Fibroblast of skin of left biceps (primary cell): ENCODE measurements around the gene SLC22A1.

Experiments used
- DNase-seq, 2 experiments: peaks; one replicate each; pipeline ENCODE4 v3.0.0-alpha.2; 2013; ENCODE audit warnings: low read depth in 2 of 2

SLC22A1 gene

DNA sequence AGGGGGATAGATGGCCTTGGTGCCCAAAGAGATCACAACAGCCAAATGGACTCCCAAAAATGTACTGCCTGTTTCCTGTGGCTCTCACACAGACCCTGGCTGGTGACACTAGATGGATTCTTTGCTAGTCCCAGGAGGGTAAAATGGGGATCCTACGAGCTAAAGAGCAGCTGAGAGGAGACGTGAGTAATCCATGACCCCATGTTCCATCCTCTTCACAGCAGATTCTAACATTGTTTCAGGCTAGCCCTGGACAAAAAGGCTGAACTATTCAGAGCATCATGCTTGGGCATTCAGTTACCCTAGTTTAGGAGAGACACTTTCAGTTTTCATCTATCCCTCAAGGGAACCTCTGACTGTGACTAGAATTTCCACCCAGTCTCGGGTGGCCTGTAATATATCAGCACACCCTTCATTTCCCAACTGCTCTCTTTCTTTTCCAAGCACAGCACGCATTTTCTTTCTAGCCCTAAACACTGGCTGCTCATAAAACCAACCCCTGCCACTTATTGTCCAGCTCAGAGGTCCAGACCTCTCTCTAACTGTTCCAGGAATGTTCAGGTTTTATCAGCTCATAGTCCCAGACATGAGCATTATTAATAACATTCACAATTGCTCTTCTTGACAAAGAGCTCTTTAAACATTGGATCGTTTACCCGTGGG, 48.5 kb downstream of the SLC22A1 start:
- no peak for DNase-seq

DNA sequence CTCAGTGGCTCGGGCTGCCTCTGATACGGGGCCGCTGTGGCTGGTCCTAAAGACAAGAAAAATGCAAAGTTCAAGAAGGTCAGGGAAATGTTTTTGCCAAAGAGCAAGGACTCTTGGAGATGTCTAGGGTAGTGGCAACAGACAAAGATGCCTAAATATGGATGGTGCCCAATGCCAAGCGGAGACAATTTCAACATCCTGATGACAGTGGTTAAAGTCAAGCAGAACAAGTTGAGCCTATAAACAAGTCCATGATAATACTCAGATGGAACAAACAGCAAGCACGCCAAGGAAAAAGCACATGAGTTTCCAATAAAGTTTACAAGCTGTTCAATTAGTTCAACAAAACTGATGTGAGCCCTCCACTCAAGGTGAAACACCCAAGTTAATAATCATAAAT, 51.1 kb downstream of the SLC22A1 start:
- no peak for DNase-seq

DNA sequence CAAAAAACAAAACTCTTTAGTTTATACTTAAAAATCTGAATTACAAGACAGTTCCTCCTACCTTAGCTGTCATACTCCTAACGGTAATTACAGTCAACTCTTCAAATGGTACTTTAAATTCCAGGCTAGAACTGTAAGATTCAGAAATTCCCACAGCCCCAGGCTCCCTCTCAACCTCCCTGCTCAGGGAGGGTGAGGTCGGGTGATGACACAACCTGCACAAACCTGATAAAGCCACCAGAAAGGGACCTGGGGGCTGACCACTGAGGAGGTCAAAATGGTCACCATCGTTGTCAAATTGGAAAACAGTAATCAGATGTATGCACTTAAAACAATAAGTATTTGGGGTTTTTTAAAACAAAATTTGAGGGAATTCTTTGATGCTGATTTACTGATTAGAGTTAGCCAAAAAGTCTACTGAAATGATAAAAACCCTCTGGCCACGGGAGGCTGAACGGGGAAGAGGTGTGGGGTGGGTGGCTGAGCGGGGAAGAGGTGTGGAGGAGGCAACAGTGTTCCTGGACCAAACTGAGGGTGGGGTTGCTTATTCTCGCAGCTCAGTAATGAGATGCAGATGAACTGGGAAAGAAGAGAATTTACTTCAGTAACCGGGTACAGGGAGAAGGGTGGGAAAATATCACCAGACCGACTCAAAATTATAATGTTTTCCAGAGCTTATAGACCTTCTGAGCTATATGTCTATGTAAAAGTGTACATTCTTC, 52.4 kb downstream of the SLC22A1 start:
- DNase-seq, result no peak

DNA sequence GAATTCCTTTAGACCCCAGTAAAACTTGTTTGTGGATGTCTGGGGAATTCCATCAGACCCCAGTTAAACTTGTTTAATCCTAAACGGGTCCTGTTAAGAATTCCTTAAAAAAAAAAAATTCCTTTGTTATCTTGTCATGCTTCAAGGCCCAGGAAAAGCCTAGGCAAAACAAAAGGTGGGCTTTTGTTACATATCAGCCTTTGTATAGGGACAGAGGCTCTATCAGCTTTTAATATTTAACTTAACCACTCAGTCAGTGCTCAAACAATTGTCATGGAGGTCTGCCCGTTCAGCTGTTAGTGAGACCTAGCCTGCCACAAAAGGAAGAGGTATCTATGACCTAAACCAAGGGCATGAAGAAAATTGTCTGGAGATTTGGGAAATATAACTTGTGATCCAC, 53.1 kb downstream of the SLC22A1 start:
- DNase-seq, result no peak

DNA sequence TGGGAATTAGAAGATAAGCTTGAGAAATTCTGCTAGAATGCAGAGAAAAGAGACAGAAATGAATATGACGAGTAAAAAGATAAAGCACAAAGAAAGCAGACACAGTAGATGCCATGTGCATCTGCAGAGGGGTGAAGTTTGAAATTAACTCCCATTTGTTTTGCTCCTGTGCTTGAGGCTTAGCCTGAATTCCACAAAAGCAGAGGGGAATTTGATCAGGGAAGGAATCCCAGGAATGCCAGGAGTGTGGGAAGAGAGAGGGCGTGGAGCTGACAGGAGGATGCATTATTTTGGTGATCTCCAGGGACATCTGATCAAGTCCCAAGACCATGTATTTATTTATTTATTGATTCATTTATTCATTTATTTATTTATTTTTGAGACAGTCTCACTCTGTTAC, 55.6 kb downstream of the SLC22A1 start:
- no peak for DNase-seq

DNA sequence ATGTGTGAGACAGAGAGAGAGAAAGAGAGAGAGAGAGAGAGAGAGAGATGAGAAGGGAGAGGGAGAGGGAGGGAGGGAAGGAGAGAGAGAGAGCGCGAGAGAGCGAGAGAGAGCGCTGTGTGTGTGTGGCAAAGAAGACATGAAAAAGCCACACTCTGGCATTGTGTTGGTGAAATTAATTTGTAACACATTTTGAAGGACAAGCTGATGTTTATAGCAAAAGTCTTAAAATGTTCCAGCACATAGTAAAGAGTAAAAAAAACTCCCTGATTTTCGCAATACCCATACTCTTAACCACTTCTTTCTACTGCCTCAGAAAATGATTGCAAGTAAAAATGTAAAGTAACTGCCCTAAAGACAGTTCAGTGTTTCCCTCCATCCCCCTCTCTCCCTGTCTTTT, 56.7 kb downstream of the SLC22A1 start:
- no peak for DNase-seq

DNA sequence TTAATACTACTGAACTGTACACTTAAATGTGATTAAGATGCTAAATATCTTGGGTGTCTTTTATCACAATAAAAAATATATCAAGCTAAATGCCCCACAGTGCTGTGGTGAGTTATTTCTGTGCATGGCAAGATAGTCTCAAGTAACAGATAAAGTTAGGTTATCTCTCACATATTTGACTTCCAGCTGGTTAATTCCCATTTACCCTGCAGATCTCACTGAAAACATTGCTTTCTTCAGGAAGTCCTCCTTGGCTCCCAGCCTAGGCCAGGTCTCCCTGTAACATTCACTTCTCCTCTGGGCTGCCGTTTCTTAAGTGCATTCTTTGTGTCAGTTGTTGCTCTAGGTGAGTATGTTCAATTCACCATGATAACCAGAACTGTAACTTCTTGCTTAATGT, 59.1 kb downstream of the SLC22A1 start:
- DNase-seq, result no peak

DNA sequence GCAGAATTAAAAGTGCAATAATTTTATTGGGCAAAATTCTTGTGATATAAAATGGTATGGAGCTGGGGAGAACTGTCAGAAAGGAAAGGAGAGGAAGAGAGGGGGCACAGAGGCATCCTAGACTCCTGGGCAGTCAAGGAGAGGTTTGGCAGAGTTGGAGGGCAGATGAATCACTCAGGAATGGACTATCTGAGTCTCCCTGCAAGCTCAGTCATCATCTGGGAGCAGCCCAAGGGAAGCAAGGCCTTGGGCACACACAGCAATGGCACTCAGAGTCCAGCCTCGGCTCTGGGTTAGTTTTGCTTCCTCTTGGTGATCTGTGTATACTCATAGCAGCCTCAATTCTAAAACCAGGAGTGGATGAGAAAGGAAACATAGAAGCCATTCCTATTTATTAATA, 67.2 kb downstream of the SLC22A1 start:
- DNase-seq, result no peak

DNA sequence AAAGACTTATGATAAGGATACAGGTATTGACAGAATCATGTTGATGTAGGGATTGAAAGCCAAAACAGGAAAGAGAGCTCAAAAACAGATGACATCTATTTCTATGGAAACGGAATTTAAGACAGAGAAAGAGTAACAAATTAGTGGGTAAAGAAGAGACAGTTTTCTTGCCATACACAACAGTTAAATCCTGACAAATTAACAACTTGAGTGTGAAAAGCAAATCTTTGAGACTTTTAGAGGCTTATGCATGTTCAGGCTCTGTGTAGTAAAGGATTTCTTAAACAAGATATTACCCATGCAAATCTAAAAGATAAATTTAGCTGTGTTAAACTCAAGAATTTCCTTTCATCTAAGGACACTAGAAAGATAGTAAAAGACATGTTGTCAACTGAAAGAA, 68.5 kb downstream of the SLC22A1 start:
- no peak for DNase-seq

DNA sequence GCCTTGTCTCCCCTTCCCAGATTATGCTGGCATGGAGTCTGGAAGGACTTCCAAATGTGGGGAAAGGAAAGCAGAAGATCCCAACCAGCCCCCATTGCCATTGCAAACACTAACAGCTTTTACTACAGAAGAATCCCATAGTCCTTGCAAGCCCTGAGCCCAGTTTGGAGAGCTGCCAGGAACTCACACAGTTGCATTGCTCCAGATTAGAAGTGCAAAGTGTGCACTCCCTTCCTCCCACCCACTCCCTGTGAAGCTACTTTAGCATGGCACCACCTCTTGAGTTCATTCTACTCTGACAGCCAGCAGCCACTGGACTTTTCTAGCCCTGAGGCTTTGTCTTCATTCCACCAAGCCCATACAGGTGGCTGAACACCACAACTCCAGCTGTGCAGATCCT, 69.4 kb downstream of the SLC22A1 start:
- DNase-seq, result no peak

DNA sequence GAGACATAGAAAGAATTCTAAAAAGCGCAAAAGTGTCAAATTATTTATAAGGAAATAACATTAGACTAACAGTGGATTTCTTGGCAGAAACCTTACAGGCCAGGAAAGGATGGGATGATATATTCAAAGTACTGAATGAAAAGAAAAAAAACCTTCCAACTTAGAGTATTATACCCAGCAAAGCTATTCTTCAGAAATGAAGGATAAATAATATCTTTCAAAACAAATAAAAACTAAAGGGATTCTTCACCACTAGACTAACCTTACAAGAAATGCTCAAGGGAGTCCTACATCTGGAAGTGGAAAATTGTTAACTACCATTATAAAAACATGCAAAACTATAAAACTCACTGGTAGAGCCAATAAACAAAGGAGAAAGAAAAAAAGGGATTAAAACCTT, 71.2 kb downstream of the SLC22A1 start:
- no peak for DNase-seq

DNA sequence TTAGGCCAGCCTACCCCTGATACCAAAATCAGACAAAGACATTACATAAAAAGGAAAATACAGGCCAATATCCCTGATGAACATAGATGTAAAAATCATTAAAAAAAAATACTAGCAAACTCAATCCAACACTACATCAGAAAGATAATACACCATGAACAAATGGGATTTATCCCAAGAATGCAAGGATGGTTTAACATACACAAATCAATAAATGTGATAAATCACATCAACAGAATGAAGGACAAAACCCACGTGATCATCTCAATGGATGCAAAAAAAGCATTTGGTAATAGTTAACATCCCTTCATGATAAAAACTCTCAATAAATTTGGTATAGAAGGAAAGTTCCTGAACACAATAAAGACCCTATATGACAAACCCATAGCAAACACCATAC, 73.2 kb downstream of the SLC22A1 start:
- DNase-seq, result no peak

DNA sequence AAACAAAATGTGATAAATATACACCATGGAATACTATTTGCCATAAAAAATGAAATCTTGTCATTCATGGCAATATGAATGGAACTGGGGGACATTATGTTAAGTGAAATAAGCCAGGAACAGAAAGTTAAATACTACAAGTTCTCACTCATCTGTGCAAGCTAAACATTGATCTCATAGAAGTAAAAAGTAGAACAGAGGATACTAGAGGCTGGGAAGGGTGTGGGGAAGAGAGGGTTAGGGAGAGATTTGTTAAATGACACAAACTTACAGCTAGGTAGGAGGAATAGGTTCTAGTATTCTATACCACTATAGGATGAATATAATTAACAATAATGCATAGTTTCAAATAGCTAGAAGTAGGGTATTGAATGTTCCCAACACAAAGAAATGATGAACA, 76.0 kb downstream of the SLC22A1 start:
- no peak for DNase-seq

DNA sequence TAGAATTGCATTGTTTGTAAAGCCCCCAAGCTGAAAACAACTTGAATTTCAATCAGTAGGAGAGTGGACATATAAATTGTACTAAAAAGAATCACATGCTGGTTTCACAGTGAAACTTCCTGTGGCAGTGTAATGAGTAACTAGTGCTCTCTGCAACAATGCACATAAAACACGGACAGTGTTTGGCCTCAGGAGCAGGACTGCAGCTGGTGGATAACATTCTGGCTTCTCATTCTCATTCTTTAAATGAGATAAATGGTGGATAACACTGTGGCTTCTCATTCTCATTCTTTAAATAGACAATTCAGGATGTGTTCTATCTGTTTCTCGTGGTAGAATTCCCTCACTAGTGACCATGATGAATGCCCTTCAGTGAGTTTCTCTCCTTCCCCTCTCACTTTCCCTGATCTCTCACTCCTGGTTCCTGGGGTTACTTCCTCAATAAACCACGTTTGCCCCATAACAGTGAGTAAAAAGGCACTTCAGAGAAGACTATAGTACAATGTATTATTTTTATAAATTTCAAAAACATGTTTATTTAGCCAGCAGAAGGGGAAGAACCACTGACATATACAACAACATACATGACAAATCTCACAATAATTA, 77.1 kb downstream of the SLC22A1 start:
- no peak for DNase-seq

DNA sequence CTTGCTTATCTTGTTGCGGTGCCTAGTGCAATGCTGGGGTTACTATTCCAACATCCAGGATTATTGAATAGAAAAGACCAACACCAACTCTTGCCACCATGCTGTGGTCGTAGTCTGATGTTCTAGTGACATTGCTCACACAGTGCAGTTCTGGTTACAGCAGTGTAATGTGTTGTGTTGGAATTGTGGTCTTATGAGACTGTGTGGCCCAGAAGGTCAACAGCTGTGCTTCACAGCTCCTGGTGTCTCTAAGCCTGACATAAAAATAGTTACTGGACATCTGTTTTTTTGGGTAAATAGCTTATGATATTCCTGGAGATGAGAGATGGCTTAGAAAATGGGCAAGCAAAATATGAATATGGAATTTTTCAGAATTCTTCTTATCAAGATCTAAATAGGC, 79.4 kb downstream of the SLC22A1 start:
- no peak for DNase-seq

DNA sequence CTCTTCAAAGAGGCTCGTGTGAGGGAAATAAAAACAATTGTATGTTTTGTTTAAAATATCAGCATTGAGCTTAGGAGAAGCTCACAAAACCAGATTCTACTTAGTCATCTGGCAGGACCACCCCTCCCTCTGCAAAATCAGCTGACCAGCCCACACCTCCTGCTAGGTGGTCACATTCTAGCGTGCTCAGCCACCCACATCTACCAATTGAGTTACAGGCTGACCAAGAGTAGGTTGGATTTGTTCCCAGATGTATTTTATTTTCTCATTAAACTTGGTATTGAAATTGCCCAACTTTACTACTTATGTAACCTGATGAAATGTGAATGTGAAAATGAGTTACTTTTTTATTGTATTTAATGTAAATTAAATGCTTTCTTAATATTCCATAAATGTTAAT, 80.8 kb downstream of the SLC22A1 start:
- no peak for DNase-seq

DNA sequence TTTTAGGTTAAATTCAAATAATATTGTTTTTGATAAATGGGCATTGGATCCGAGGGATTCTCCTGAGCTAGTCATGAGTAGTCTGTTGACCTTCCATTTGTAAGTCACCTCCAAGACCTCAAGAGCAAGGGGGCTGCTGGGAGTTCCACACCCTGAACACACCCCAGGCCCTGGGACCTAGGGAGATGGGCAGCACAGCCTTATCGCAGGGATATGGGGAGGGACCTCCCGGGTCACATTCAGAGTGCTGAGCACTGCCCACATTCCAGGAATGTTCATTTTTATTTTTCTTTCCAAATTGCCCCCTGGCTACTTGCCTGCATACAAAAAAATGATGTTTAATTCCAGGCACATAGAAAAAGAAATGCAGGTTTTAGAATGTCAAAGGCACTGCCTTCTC, 81.5 kb downstream of the SLC22A1 start:
- no peak for DNase-seq

DNA sequence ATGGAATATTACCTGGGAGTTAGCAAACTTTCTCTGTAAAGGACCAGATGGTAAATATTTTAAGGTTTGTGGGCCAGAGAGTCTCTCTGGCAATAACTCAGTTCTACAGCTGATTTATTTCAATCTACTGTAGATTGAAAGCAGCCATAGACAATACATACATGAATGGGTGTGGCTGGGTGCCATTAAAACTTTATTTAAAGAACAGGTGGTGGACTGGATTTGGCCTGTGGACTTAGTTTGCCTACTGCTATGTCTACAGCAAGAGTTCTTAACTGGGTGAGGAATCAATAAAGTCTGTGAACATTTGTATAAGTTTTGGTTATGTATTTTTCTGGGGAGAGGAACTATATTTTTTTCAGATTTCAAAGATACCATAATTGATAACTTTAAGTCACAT, 81.9 kb downstream of the SLC22A1 start:
- no peak for DNase-seq

DNA sequence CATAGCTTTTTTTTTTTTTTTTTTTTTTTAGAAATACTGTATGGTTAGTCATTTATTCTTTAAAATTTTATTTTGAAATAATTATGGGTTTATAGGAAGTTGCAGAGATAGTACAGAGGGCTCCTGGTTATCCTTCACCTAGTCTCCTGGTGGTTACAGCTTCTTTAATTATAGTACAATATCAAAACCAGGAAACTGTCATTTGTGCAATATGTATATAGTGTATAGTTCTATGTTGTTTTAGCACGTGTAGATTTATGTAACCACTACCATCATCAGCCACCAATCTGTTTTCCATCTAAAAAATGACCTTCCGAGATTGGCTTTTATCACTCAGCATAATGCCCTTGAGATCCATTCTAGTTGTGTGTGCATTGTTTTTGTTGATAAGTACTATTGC, 82.3 kb downstream of the SLC22A1 start:
- DNase-seq, result no peak

DNA sequence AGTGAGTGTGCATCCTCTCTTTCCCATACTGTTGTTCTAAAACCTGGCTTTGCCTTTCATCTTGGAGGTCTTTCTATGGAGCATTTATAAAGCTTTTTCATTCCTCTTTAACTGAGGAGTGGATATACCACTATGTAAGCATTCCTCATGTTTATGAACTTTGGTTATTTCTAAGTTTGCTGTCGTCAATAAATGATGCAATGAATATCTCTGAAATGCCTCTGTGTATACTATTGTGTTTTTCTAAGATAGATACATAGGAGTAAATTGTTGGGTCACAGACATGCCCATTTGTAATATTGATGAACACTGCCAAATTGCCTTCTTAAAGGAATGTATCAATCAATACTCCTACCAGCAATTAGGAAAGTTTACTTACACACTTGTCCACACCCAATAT, 83.1 kb downstream of the SLC22A1 start:
- DNase-seq, result no peak

DNA sequence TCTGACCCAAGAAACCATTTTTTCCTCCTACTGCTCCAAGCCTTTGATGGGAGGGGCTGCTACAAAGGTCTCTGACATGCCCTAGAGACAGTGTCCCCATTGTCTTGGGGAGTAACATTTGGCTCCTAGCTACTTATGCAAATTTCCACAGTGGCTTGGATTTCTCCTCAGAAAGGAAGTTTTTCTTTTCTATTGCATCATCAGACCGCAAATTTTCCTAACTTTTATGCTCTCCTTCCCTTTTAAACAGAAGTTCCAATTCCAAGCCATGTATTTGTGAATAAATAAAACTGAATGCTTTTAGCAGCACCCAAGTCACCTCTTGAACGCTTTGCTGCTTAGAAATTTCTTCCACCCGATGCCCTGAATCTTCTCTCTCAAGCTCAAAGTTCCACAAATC, 86.0 kb downstream of the SLC22A1 start:
- no peak for DNase-seq
